GM12878 (cell line): ENCODE measurements around the gene CLIC6. TPM values are rescaled to one million over a fixed set of nuclear protein-coding genes. Genes with fewer than 3 reads are reported as not detected.

Experiments used
- ATAC-seq: fragments of 200-7000 bp; cut with Tn5 transposase; 3 replicates; pipeline ENCODE4 v1.9.1; 2020; ENCODE audit warnings: mild to moderate bottlenecking, moderate library complexity
- BruUV-seq: library from RNA; stranded (reverse); fragments of 400-500 nt; replicated peaks from 2 replicates; lab custom pipeline; 2021; lab: Mats Ljungman, UMichigan
- CTCF ChIA-PET: fragments of 300-600 bp; sonication (Branson Sonifier 250); formaldehyde crosslinking; extraction: SDS; loops from one replicate; lab custom pipeline; 2021; ENCODE audit warnings: inconsistent platforms; lab: Yijun Ruan, JAX
- POLR2A ChIA-PET: fragments of 350-600 bp; formaldehyde crosslinking; extraction: SDS; loops from one replicate; lab custom pipeline; 2021; ENCODE audit warnings: inconsistent platforms; lab: Charles Lee
- RAD21 ChIA-PET: fragments of 300-600 bp; sonication (Branson Sonifier 250); formaldehyde crosslinking; loops from one replicate; lab custom pipeline; 2023; ENCODE audit warnings: antibody characterized with exemption; ENCODE audit not compliant: unreplicated experiment; lab: Charles Lee
- SMC1A ChIA-PET: fragments of 300-600 bp; sonication (Branson Sonifier 250); formaldehyde crosslinking; loops from one replicate; lab custom pipeline; 2023; ENCODE audit not compliant: unreplicated experiment, uncharacterized antibody; lab: Charles Lee
- DNase-seq: peaks from one replicate; pipeline ENCODE4 v3.0.0-alpha.2; 2011; ENCODE audit warnings: low read depth, low spot score
- FAIRE-seq: peaks from 3 replicates; lab custom pipeline; 2011; peaks lifted over from hg19 to GRCh38; lab: Jason Lieb, UNC
- H2AFZ ChIP-seq: 2 replicates; pipeline ENCODE4 v1.6.0; 2011; ENCODE audit warnings: low read depth, low read length, control low read depth; ENCODE audit not compliant: control insufficient read depth
- H3K27ac ChIP-seq: 2 replicates; pipeline ENCODE4 v1.5.1; 2011; ENCODE audit warnings: control low read depth; ENCODE audit not compliant: control insufficient read depth, insufficient read depth
- H3K27me3 ChIP-seq, 2 experiments: replicated peaks in 1 of 2; 2 replicates each; pipeline versions ENCODE4 v1.6.0 to v1.6.1; 2011; ENCODE audit warnings: low read length in 1 of 2; ENCODE audit not compliant: control insufficient read depth in 2 of 2, insufficient read depth in 2 of 2
- H3K36me3 ChIP-seq, 2 experiments: 2 replicates each; pipeline ENCODE4 v1.5.1; 2011; ENCODE audit warnings: low read length in 1 of 2; ENCODE audit not compliant: control insufficient read depth in 2 of 2, insufficient read depth in 2 of 2
- H3K4me1 ChIP-seq: 2 replicates; pipeline ENCODE4 v1.6.1; 2011; ENCODE audit warnings: mild to moderate bottlenecking, low read length, moderate library complexity, mixed read lengths; ENCODE audit not compliant: control insufficient read depth, insufficient read depth
- H3K4me2 ChIP-seq: 2 replicates; pipeline ENCODE4 v1.6.0; 2011; ENCODE audit warnings: control low read depth; ENCODE audit not compliant: control insufficient read depth, insufficient read depth
- H3K4me3 ChIP-seq: fragments of 200-600 bp; sonication (generic); 2 replicates; pipeline ENCODE4 v1.5.1; 2016
- H3K79me2 ChIP-seq: 2 replicates; pipeline ENCODE4 v1.6.0; 2011; ENCODE audit warnings: low read length; ENCODE audit not compliant: control insufficient read depth, insufficient read depth
- H3K9ac ChIP-seq: 2 replicates; pipeline ENCODE4 v1.8.0; 2011; ENCODE audit warnings: low read length, control low read depth, mixed read lengths; ENCODE audit not compliant: control insufficient read depth, insufficient read depth
- H3K9me3 ChIP-seq: replicated peaks from 3 replicates; pipeline ENCODE4 v1.5.1; 2011; ENCODE audit warnings: mild to moderate bottlenecking, low read length; ENCODE audit not compliant: control insufficient read depth, insufficient read depth
- H4K20me1 ChIP-seq: 2 replicates; pipeline ENCODE4 v1.6.0; 2011; ENCODE audit not compliant: control insufficient read depth, insufficient read depth
- POLR2AphosphoS5 ChIP-seq: IDR thresholded peaks from 2 replicates; pipeline ENCODE4 v1.6.1; 2011; ENCODE audit warnings: mild to moderate bottlenecking, low read length, inconsistent platforms
- WGBS: methylation state at CpG from one replicate; pipeline ENCODE4 v1.1.6; 2016; ENCODE audit warnings: low lambda C conversion rate; ENCODE audit not compliant: insufficient replicate concordance, insufficient coverage; ENCODE audit errors: missing lambda C conversion rate; 5-methylcytosine and 5-hydroxymethylcytosine counted together
- in situ Hi-C: fragments of 300-500 bp; cut with MboI; formaldehyde crosslinking; loops from 9 replicates; pipeline ENCODE4 v1.14.3; 2018; ENCODE audit warnings: mixed read lengths
- intact Hi-C: fragments of 100-400 bp; cut with micrococcal nuclease; formaldehyde crosslinking; loops from one replicate; pipeline ENCODE4 v1.14.2; 2022; ENCODE audit not compliant: unreplicated experiment
- polyA plus RNA-seq, 11 experiments: library from polyadenylated mRNA; depleted of rRNA in 4 of 11; unstranded in 6 of 11; stranded (reverse) in 5 of 11; fragments of >200 nt; fragmentation: Nextera tagmentation in 4 of 11; fragmentation: Illumina TruSeq in 1 of 11; extraction: Ambion mirVana in 4 of 11; extraction: Trizol in 1 of 11; gene quantifications; 1 replicate in 1 of 11; 2 replicates in 10 of 11; pipeline versions ENCODE4 v1.2.1 to v1.2.3, GENCODE V29; 2011 to 2016; ENCODE audit warnings: inconsistent platforms in 2 of 11, missing spikeins in 2 of 11, low read depth in 1 of 11
- total RNA-seq, 4 experiments: library from RNA; depleted of rRNA in 3 of 4; stranded (reverse); fragments of >200 nt in 3 of 4; fragmentation: Illumina TruSeq in 1 of 4; extraction: Trizol in 1 of 4; gene quantifications; 2 replicates each; pipeline versions ENCODE4 v1.2.1 to v1.2.3, GENCODE V29; 2013 to 2021
- TF ChIP-seq, protein P1 (sequence below): fragments of 450-650 bp; IDR thresholded peaks from 2 replicates; pipeline ENCODE4 v1.6.1; 2016; ENCODE audit warnings: mild to moderate bottlenecking
- TF ChIP-seq, protein P2 (sequence below): fragments of 450-650 bp; IDR thresholded peaks from 2 replicates; pipeline ENCODE4 v1.6.1; 2017; ENCODE audit warnings: mild to moderate bottlenecking, moderate library complexity

Gene CLIC6
- total and polyA plus RNA-seq, 10 of the 15 experiments (the other 5 are each of a cell fraction or from before 2014, with no cell fraction given) = 5.7 to 34.1 (median 11.2) TPM

DNA sequence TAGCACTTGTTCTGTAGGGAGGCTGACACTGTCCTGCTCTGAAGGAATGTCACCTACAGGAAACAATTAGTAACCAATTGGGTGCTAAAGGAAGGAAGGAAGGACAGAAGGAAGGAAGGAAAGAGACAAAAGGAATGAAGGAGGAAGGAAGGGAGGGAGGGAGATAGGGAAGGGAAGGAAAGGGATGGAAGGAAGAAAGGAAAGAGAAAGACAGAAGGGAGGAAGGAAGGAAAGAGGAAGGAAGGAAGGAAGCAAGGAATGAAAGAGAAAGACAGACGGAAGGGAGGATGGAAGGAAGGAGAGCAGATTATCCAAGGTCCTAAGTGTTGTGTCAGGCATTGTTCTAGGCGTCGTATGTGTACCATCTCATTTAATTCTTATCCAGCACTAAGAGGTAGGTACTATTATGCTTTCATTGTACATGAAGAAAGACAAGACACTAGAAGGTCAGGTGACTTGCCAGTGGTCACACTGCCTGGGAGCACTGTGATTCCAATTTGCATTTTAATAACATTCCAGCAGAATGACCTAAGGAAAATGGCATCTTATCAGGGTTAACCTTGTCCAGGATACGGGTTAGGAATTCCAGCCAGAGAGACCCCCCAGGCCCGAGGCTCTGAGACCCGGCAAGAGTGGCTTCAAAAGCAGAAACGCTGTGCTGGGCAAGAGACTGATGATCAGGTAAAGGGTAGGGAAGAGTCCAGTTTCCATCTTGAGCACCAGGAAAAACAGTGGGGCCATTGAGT lies 29.6 kb downstream of the CLIC6 start:
- CTCF ChIA-PET = interaction anchor here (1.3 kb wide), 1 partner anchor 43 kb away, joined by 3 read pairs; no protein-coding TSS in a partner anchor
- H3K79me2 ChIP-seq = peaks cover 23% of the 10 kb centered on the region
- H4K20me1 ChIP-seq = no peaks in the 10 kb centered on the region
- intact Hi-C loops = loop anchor here (5.0 kb wide), 1 partner anchor 169 kb away; no protein-coding TSS in a partner anchor
- TSS peak; percentile 55 for BruUV-seq
- no peaks in the 10 kb centered on the region; the same call in 2 of the 3 replicates for H3K9me3 ChIP-seq
- no peak for ATAC-seq
- peaks cover 2 to 5% of the 10 kb centered on the region in 2 experiments; a peak in 3 of 4 replicates for H3K36me3 ChIP-seq
- H3K4me3 ChIP-seq = no peak overlapping the region
- WGBS = 91% methylated on average over 7 of the region's 7 CpGs
- SMC1A ChIA-PET = interaction anchor here (0.8 kb wide), 1 partner anchor 9 kb away, joined by 3 read pairs; no protein-coding TSS in a partner anchor
- H3K4me1 ChIP-seq = peaks cover 36% of the 10 kb centered on the region
- no peak for DNase-seq
- TF ChIP-seq, protein P1, sequence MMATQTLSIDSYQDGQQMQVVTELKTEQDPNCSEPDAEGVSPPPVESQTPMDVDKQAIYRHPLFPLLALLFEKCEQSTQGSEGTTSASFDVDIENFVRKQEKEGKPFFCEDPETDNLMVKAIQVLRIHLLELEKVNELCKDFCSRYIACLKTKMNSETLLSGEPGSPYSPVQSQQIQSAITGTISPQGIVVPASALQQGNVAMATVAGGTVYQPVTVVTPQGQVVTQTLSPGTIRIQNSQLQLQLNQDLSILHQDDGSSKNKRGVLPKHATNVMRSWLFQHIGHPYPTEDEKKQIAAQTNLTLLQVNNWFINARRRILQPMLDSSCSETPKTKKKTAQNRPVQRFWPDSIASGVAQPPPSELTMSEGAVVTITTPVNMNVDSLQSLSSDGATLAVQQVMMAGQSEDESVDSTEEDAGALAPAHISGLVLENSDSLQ = no peak
- no peak for TF ChIP-seq POLR2AphosphoS5
- TF ChIP-seq, protein P2, sequence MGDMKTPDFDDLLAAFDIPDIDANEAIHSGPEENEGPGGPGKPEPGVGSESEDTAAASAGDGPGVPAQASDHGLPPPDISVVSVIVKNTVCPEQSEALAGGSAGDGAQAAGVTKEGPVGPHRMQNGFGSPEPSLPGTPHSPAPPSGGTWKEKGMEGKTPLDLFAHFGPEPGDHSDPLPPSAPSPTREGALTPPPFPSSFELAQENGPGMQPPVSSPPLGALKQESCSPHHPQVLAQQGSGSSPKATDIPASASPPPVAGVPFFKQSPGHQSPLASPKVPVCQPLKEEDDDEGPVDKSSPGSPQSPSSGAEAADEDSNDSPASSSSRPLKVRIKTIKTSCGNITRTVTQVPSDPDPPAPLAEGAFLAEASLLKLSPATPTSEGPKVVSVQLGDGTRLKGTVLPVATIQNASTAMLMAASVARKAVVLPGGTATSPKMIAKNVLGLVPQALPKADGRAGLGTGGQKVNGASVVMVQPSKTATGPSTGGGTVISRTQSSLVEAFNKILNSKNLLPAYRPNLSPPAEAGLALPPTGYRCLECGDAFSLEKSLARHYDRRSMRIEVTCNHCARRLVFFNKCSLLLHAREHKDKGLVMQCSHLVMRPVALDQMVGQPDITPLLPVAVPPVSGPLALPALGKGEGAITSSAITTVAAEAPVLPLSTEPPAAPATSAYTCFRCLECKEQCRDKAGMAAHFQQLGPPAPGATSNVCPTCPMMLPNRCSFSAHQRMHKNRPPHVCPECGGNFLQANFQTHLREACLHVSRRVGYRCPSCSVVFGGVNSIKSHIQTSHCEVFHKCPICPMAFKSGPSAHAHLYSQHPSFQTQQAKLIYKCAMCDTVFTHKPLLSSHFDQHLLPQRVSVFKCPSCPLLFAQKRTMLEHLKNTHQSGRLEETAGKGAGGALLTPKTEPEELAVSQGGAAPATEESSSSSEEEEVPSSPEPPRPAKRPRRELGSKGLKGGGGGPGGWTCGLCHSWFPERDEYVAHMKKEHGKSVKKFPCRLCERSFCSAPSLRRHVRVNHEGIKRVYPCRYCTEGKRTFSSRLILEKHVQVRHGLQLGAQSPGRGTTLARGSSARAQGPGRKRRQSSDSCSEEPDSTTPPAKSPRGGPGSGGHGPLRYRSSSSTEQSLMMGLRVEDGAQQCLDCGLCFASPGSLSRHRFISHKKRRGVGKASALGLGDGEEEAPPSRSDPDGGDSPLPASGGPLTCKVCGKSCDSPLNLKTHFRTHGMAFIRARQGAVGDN = no peak
- POLR2A ChIA-PET = no interaction called here
- FAIRE-seq = no peak
- no peak overlapping the region for H3K27ac ChIP-seq
- H3K4me2 ChIP-seq = no peak overlapping the region
- H3K9ac ChIP-seq = no peak overlapping the region
- RAD21 ChIA-PET = interaction anchor here (1.0 kb wide), 1 partner anchor 56 kb away, joined by 3 read pairs; no protein-coding TSS in a partner anchor
- in situ Hi-C loops = no loop called here
- H3K27me3 ChIP-seq = no peaks in the 10 kb centered on the region
- no peak overlapping the region for H2AFZ ChIP-seq
